Measurements from ENCODE around the gene IFFO2. TPM values are rescaled to one million over a fixed set of nuclear protein-coding genes. Genes with fewer than 3 reads are reported as not detected.

IFFO2 gene
- total RNA-seq, 3 donors from 2014 or later (not counting 1 experiment from before 2014, with no cell fraction given): 52.4 to 105 (median 66.5) TPM

- H3K4me1 Mint-ChIP-seq: peaks cover 40 to 58% of the 10 kb centered on the region in 2 donors
- H3K4me3 Mint-ChIP-seq: no peak overlapping the region
- no peaks in the 10 kb centered on the region for H3K36me3 Mint-ChIP-seq
- DNase-seq (no peak), ATAC-seq (no peak)
- Histone ChIP-seq H3K4me3 (ENCODE audit: low read length) (no peak overlapping the region), H3K4me1 (ENCODE audit: control insufficient read depth, insufficient read depth, low read length) (peaks cover 56% of the 10 kb centered on the region), H3K9me3 (ENCODE audit: control insufficient read depth, insufficient read depth, low read length) (no peaks in the 10 kb centered on the region), H3K27me3 (ENCODE audit: control insufficient read depth, insufficient read depth, low read length) (no peaks in the 10 kb centered on the region), H3K27ac (ENCODE audit: low read length) (no peak overlapping the region), H3K36me3 (ENCODE audit: control insufficient read depth, insufficient read depth, low read length) (peaks cover 28% of the 10 kb centered on the region)
- H3K27me3 Mint-ChIP-seq (ENCODE audit: low read depth in 2 of 2): no peaks in the 10 kb centered on the region
- peaks cover 0 to 2% of the 10 kb centered on the region in 2 donors for H3K9me3 Mint-ChIP-seq
- intact Hi-C loops (cut with micrococcal nuclease): no loop called here
- 81% methylated on average over 4 of the region's 8 CpGs for WGBS (ENCODE audit: insufficient coverage)
- TF ChIP-seq CTCF (IDR thresholded peaks at IDR 0.05): no peak
- no peak overlapping the region for H3K27ac Mint-ChIP-seq
These were observed 34.2 kb downstream of the IFFO2 start for GRCh38 chr1:18922319-18922726.

- intact Hi-C loops (cut with micrococcal nuclease): no loop called here
These were observed 34.8 kb downstream of the IFFO2 start for GRCh38 chr1:18921516-18922251.

GRCh38 chr1:18920931-18921330 is 35.5 kb downstream of the IFFO2 start:
- Histone ChIP-seq H3K27me3 (ENCODE audit: control insufficient read depth, insufficient read depth, low read length) (no peaks in the 10 kb centered on the region), H3K4me3 (ENCODE audit: low read length) (no peak overlapping the region), H3K27ac (ENCODE audit: low read length) (no peak overlapping the region), H3K9me3 (ENCODE audit: control insufficient read depth, insufficient read depth, low read length) (no peaks in the 10 kb centered on the region), H3K36me3 (ENCODE audit: control insufficient read depth, insufficient read depth, low read length) (peaks cover 38% of the 10 kb centered on the region), H3K4me1 (ENCODE audit: control insufficient read depth, insufficient read depth, low read length) (peaks cover 42% of the 10 kb centered on the region)
- no peaks in the 10 kb centered on the region for H3K27me3 Mint-ChIP-seq (ENCODE audit: low read depth in 2 of 2)
- H3K9me3 Mint-ChIP-seq: peaks cover 0 to 2% of the 10 kb centered on the region in 2 donors
- no peaks in the 10 kb centered on the region for H3K36me3 Mint-ChIP-seq
- intact Hi-C loops (cut with micrococcal nuclease): no loop called here
- no peak for TF ChIP-seq CTCF (IDR thresholded peaks at IDR 0.05)
- H3K4me1 Mint-ChIP-seq: peaks cover 29 to 48% of the 10 kb centered on the region in 2 donors
- no peak overlapping the region for H3K4me3 Mint-ChIP-seq
- WGBS (ENCODE audit: insufficient coverage): 95% methylated on average over 7 of the region's 7 CpGs
- DNase-seq: no peak
- peak overlapping the region in 1 of 2 donors; percentile 34 for H3K27ac Mint-ChIP-seq
- no peak for ATAC-seq

More at GRCh38 chr1:18921516-18922251, 34.8 kb downstream of the IFFO2 start:
- Mint-ChIP-seq H3K4me3 (no peak overlapping the region), H3K36me3 (no peaks in the 10 kb centered on the region), H3K9me3 (peaks cover 0 to 2% of the 10 kb centered on the region in 2 donors), H3K27ac (peak overlapping the region in 1 of 2 donors; percentile 34), H3K4me1 (peaks cover 34 to 51% of the 10 kb centered on the region in 2 donors), H3K27me3 (ENCODE audit: low read depth in 2 of 2) (no peaks in the 10 kb centered on the region)
- H3K27me3 ChIP-seq (ENCODE audit: control insufficient read depth, insufficient read depth, low read length): no peaks in the 10 kb centered on the region
- no peak overlapping the region for H3K27ac ChIP-seq (ENCODE audit: low read length)
- H3K36me3 ChIP-seq (ENCODE audit: control insufficient read depth, insufficient read depth, low read length): peaks cover 33% of the 10 kb centered on the region
- TF ChIP-seq CTCF (IDR thresholded peaks at IDR 0.05): no peak
- no peak overlapping the region for H3K4me3 ChIP-seq (ENCODE audit: low read length)
- ATAC-seq (no peak), DNase-seq (no peak)
- H3K4me1 ChIP-seq (ENCODE audit: control insufficient read depth, insufficient read depth, low read length): peaks cover 49% of the 10 kb centered on the region
- WGBS (ENCODE audit: insufficient coverage): 94% methylated on average over 17 of the region's 17 CpGs
- no peaks in the 10 kb centered on the region for H3K9me3 ChIP-seq (ENCODE audit: control insufficient read depth, insufficient read depth, low read length)

Measured in natural killer cell (primary cell).